SU-DHL-6 (cell line): ENCODE measurements around the gene RELL1.

Source experiments
- H2AFZ ChIP-seq: fragments of 200-600 bp; sonication (generic); 2 replicates; pipeline ENCODE4 v1.6.1; 2014; ENCODE audit warnings: low read depth, mild to moderate bottlenecking, moderate library complexity, mixed read lengths, antibody characterized with exemption, low read length; ENCODE audit not compliant: severe bottlenecking
- H3F3A ChIP-seq: fragments of 200-600 bp; shearing (Covaris generic); 2 replicates; pipeline ENCODE4 v1.6.0; 2016; ENCODE audit warnings: antibody characterized with exemption, mild to moderate bottlenecking; ENCODE audit not compliant: insufficient read depth
- H3K27ac ChIP-seq: fragments of 200-600 bp; sonication (generic); 2 replicates; pipeline ENCODE4 v1.5.1; 2016; ENCODE audit warnings: low read depth, mild to moderate bottlenecking, low read length, moderate library complexity, mixed read lengths
- H3K27me3 ChIP-seq: fragments of 200-600 bp; sonication (generic), shearing (Covaris generic); 2 replicates; pipeline ENCODE4 v1.6.0; 2014; ENCODE audit warnings: mild to moderate bottlenecking, low read length
- H3K36me3 ChIP-seq: fragments of 200-600 bp; sonication (generic); 2 replicates; pipeline ENCODE4 v1.6.1; 2014; ENCODE audit warnings: mild to moderate bottlenecking, low read length, mixed read lengths
- H3K4me2 ChIP-seq: fragments of 300-600, 200-600 bp; shearing (Covaris generic), sonication (generic); 2 replicates; pipeline ENCODE4 v1.6.0; 2014; ENCODE audit warnings: low read length, low read depth, mild to moderate bottlenecking; ENCODE audit not compliant: poor library complexity, severe bottlenecking
- H3K4me3 ChIP-seq: fragments of 200-600 bp; sonication (generic); 2 replicates; pipeline ENCODE4 v1.5.1; 2014; ENCODE audit warnings: antibody characterized with exemption, low read length, mild to moderate bottlenecking, mixed read lengths; ENCODE audit not compliant: insufficient read depth, poor library complexity, severe bottlenecking
- H3K79me2 ChIP-seq: fragments of 200-600 bp; sonication (generic); 2 replicates; pipeline ENCODE4 v1.6.1; 2014; ENCODE audit warnings: mild to moderate bottlenecking, low read length, moderate library complexity; ENCODE audit not compliant: insufficient read depth
- H3K9ac ChIP-seq: fragments of 200-600 bp; sonication (generic); 2 replicates; pipeline ENCODE4 v1.7.0; 2014; ENCODE audit warnings: mild to moderate bottlenecking, low read length
- H3K9me2 ChIP-seq: fragments of 200-600 bp; sonication (generic); replicated peaks from 2 replicates; pipeline ENCODE4 v1.6.1; 2014; ENCODE audit warnings: low read length; ENCODE audit not compliant: insufficient read depth
- H3K9me3 ChIP-seq: fragments of 200-600 bp; sonication (generic); 2 replicates; pipeline ENCODE4 v1.6.1; 2014; ENCODE audit warnings: low read length, mixed read lengths; ENCODE audit not compliant: insufficient read depth
- H4K20me1 ChIP-seq: fragments of 200-600 bp; sonication (generic); 2 replicates; pipeline ENCODE4 v1.6.1; 2014; ENCODE audit warnings: low read depth, mild to moderate bottlenecking, antibody characterized with exemption, low read length, moderate library complexity, mixed read lengths
- CTCF ChIP-seq: fragments of 200-600 bp; sonication (generic); IDR thresholded peaks from one replicate; pipeline ENCODE4 v1.5.1; 2017; ENCODE audit warnings: antibody characterized with exemption, mild to moderate bottlenecking, low read length, moderate library complexity; ENCODE audit not compliant: insufficient read depth, poor library complexity, severe bottlenecking
- EZH2phosphoT487 ChIP-seq: fragments of 200-600 bp; sonication (generic), shearing (Covaris generic); conservative IDR thresholded peaks from 2 replicates; pipeline ENCODE4 v1.6.1; 2018; ENCODE audit warnings: mild to moderate bottlenecking, antibody characterized with exemption, low read length, moderate library complexity, mixed read lengths

The RELL1 gene

DNA sequence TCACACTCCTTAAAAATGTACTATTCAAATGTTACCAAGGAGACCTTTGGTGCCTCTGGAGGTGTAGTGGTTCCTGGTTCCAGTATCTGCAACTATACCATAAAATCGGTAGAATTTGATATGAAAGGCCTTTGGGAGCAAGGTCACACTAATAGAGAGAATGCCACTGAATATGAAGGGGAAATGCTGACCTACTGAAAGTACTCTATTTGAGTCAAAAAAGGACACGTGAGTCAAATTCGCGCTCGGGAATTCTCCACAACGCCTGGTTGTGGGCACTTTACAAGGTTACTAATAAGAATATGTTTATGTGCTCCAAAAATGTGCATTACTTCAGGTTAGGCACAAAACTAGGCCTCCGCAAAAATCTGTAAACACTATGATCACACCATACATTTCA, 39.5 kb upstream of the RELL1 start:
- no peak overlapping the region for H3K9ac ChIP-seq
- no peaks in the 10 kb centered on the region for H3K79me2 ChIP-seq
- no peaks in the 10 kb centered on the region for H3F3A ChIP-seq
- no peak overlapping the region for H3K4me2 ChIP-seq
- no peak overlapping the region for H3K27ac ChIP-seq
- no peaks in the 10 kb centered on the region for H3K36me3 ChIP-seq
- H4K20me1 ChIP-seq, result no peaks in the 10 kb centered on the region
- TF ChIP-seq CTCF (no peak), EZH2phosphoT487 (no peak)
- H3K9me3 ChIP-seq, result no peaks in the 10 kb centered on the region
- no peak overlapping the region for H3K4me3 ChIP-seq
- H3K9me2 ChIP-seq, result no peaks in the 10 kb centered on the region
- no peaks in the 10 kb centered on the region for H3K27me3 ChIP-seq
- no peak overlapping the region for H2AFZ ChIP-seq

DNA sequence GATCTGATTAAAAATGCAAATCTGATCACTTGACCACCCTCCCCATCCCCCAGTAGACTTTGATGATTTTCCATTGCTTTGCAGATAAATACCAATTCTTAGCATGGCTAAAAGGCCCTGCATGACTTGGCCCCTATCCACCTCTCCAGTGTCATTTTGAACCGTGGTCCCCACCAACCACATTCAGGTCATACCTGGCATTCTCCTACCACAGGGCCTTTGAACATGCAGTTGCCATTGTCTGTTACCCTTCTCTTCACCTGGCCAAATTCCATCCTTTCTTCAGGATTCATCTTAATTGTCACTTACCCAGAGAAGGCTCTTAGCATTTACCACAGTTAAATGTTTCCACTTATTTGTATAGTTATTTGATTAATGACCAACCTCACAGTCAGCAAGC, 36.9 kb upstream of the RELL1 start:
- Histone ChIP-seq H3K36me3 (no peaks in the 10 kb centered on the region), H3K4me2 (no peak overlapping the region), H3K79me2 (no peaks in the 10 kb centered on the region), H3K9me2 (no peaks in the 10 kb centered on the region), H3K27me3 (no peaks in the 10 kb centered on the region), H3F3A (no peaks in the 10 kb centered on the region), H2AFZ (no peak overlapping the region), H3K9me3 (no peaks in the 10 kb centered on the region), H3K9ac (no peak overlapping the region), H3K4me3 (no peak overlapping the region), H4K20me1 (no peaks in the 10 kb centered on the region), H3K27ac (no peak overlapping the region)
- TF ChIP-seq CTCF (no peak), EZH2phosphoT487 (no peak)

DNA sequence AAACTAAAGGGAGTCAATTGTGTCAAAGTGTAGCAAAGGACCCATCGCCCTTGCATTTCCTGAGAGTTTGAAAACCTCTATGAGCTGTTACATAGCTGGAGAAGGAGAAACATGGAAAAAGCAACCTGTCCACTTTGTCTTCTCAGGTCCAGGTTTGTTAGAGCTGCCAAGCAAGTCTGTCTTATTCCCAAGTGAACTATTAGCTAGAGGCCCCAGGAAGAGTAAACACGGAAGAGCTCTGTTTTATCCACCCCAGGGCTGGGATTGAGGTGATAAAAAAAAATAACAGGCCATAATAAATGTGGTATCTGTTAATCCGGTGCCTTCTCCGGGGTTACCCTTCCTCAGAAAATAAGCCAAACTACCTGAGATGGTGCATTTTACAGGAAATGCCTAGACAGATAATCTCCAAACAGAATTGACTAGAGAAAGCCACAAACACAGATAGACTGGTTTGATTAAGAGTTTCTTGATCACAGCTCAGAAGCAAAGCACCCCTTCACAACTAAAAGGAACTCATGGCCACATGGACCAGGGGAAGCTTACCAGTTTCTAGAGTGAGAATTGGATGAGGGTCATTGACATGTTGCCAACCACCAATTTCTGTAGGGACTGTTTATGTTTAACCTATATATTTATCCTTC, 35.9 kb upstream of the RELL1 start:
- H3K9me3 ChIP-seq, result no peaks in the 10 kb centered on the region
- no peaks in the 10 kb centered on the region for H3K79me2 ChIP-seq
- no peaks in the 10 kb centered on the region for H3K9me2 ChIP-seq
- no peaks in the 10 kb centered on the region for H3K36me3 ChIP-seq
- no peak overlapping the region for H3K9ac ChIP-seq
- H2AFZ ChIP-seq, result no peak overlapping the region
- no peaks in the 10 kb centered on the region for H3F3A ChIP-seq
- TF ChIP-seq EZH2phosphoT487 (no peak), CTCF (no peak)
- H3K27me3 ChIP-seq, result no peaks in the 10 kb centered on the region
- H4K20me1 ChIP-seq, result no peaks in the 10 kb centered on the region
- H3K27ac ChIP-seq, result no peak overlapping the region
- H3K4me3 ChIP-seq, result no peak overlapping the region
- no peak overlapping the region for H3K4me2 ChIP-seq
